Left cardiac atrium (tissue), 4 donors: ENCODE results near the gene GOLGA6D. TPM values are rescaled to one million over a fixed set of nuclear protein-coding genes. Genes with fewer than 3 reads are reported as not detected.
"Not testable (repeated sequence)": the region's sequence is repeated elsewhere in the genome, so short reads cannot be mapped to it uniquely, and the experiment has no call there.

ENCODE experiments used
- ATAC-seq, 2 donors: fragments of 200-7000 bp; cut with Tn5 transposase; one replicate each; pipeline ENCODE4 v1.9.1; 2020; ENCODE audit warnings: mild to moderate bottlenecking in 2 of 2, moderate library complexity in 2 of 2
- DNase-seq: peaks from one replicate; pipeline ENCODE4 v3.0.0-alpha.2; 2020
- intact Hi-C, 2 donors: fragments of 100-400 bp; cut with DNase I; formaldehyde crosslinking; loops; one replicate each; pipeline versions ENCODE4 v1.14.1 to v1.15.1; 2022 to 2023
- total RNA-seq, 2 donors: library from RNA; stranded (reverse); fragmentation: NEBNext Ultra II Directional; extraction: Animal tissue kit (Norgen Biotek cat#: 25700); gene quantifications; one replicate each; pipeline ENCODE4 v1.2.1, GENCODE V29; 2021
- donor health status: DM: no; HTN: yes; CAD: no.
- donor health status: DM: no; HTN: yes; CAD: no; lungs with severe emphysema.
- donor health status: DM: yes; HTN: yes; CAD: no.
- donor health status: Dilated cardiomyopathy.

The GOLGA6D gene
- total RNA-seq, 2 donors from 2014 or later: not detected

GRCh38 chr15:75325922-75326321, 43.3 kb downstream of the GOLGA6D start:
- no peak for DNase-seq
- intact Hi-C loops: no loop called here
- ATAC-seq: no peak

- ATAC-seq (no peak), DNase-seq (no peak)
- intact Hi-C loops: no loop called here
Measured at GRCh38 chr15:75327005-75327404, 44.4 kb downstream of the GOLGA6D start.

GRCh38 chr15:75327491-75327890, 44.9 kb downstream of the GOLGA6D start:
- intact Hi-C loops: no loop called here
- no peak for ATAC-seq
- DNase-seq: no peak

GRCh38 chr15:75328493-75329314, 46.1 kb downstream of the GOLGA6D start:
- intact Hi-C loops: no loop called here
- no peak for ATAC-seq
- DNase-seq: no peak

- intact Hi-C loops: no loop called here
- DNase-seq (no peak), ATAC-seq (no peak)
Measured at GRCh38 chr15:75329571-75329970, 46.9 kb downstream of the GOLGA6D start.

GRCh38 chr15:75332093-75332492, 49.5 kb downstream of the GOLGA6D start:
- intact Hi-C loops, ATAC-seq, DNase-seq: not testable (repeated sequence)

- ATAC-seq, intact Hi-C loops, DNase-seq: not testable (repeated sequence)
Measured at GRCh38 chr15:75333654-75334419, 51.2 kb downstream of the GOLGA6D start.

GRCh38 chr15:75335313-75335704, 52.7 kb downstream of the GOLGA6D start:
- intact Hi-C loops: no loop called here
- DNase-seq (no peak), ATAC-seq (no peak)

- intact Hi-C loops: no loop called here
- DNase-seq (peak; percentile 97), ATAC-seq (peak; percentile 96 to 97)
Measured at GRCh38 chr15:75335705-75336355, 53.2 kb downstream of the GOLGA6D start, which contains the start of gene COMMD4. Gene COMMD4, plus strand, starts transcription at chr15:75336063. Its CDS starts 27 bp downstream, at chr15:75336090.

GRCh38 chr15:75338661-75339240, 56.1 kb downstream of the GOLGA6D start:
- no peak for DNase-seq
- intact Hi-C loops: no loop called here
- ATAC-seq: no peak

GRCh38 chr15:75339531-75340240, 57.1 kb downstream of the GOLGA6D start:
- intact Hi-C loops: no loop called here
- DNase-seq (no peak), ATAC-seq (no peak)

GRCh38 chr15:75342221-75342620, 59.6 kb downstream of the GOLGA6D start:
- DNase-seq: no peak
- intact Hi-C loops: no loop called here
- ATAC-seq: no peak

GRCh38 chr15:75343953-75344352, 61.3 kb downstream of the GOLGA6D start:
- intact Hi-C loops, ATAC-seq, DNase-seq: not testable (repeated sequence)

Other genes with a start within 250 kb of the GOLGA6D start
- gene C15orf39, start 81.0 kb upstream of the GOLGA6D start, total RNA-seq: 10 to 100 TPM in 1 of 2 donors, 1 to 10 TPM in 1; 9.0 to 14.2 TPM
- gene GOLGA6C, start 24.5 kb upstream of the GOLGA6D start, total RNA-seq: not detected
- 10 to 100 TPM; 31.9 to 35.5 TPM for gene COMMD4, start 53.2 kb downstream of the GOLGA6D start, total RNA-seq
- 10 to 100 TPM in 1 of 2 donors, 1 to 10 TPM in 1; 9.5 to 12.1 TPM for gene NEIL1, start 64.2 kb downstream of the GOLGA6D start, total RNA-seq
- gene MAN2C1, start 85.8 kb downstream of the GOLGA6D start, total RNA-seq: 100 to 1,000 TPM; 102 to 148 TPM
- 10 to 100 TPM; 32.3 to 37.2 TPM for gene SIN3A, start 168.9 kb downstream of the GOLGA6D start, total RNA-seq